Upper lobe of right lung (tissue), 1 donor: Measurements from ENCODE around the gene ANK3. TPM values are rescaled to one million over a fixed set of nuclear protein-coding genes. Genes with fewer than 3 reads are reported as not detected.

Experiments used
- ATAC-seq: fragments of 200-7000 bp; cut with Tn5 transposase; one replicate; pipeline ENCODE4 v1.9.1; 2020; ENCODE audit warnings: mild to moderate bottlenecking, moderate library complexity
- DNase-seq: peaks from one replicate; pipeline ENCODE4 v3.0.0-alpha.2; 2020
- H3K27ac ChIP-seq: fragments of 200-600 bp; one replicate; pipeline ENCODE4 v1.8.0; 2022
- H3K27me3 ChIP-seq: fragments of 200-600 bp; one replicate; pipeline ENCODE4 v1.8.0; 2022; ENCODE audit warnings: mild to moderate bottlenecking
- H3K36me3 ChIP-seq: fragments of 200-600 bp; one replicate; pipeline ENCODE4 v1.8.0; 2022
- H3K4me1 ChIP-seq: fragments of 200-600 bp; one replicate; pipeline ENCODE4 v1.8.0; 2022
- H3K4me3 ChIP-seq: fragments of 200-600 bp; one replicate; pipeline ENCODE4 v1.8.0; 2022; ENCODE audit warnings: mild to moderate bottlenecking
- H3K9me3 ChIP-seq: fragments of 200-600 bp; one replicate; pipeline ENCODE4 v1.8.0; 2022
- intact Hi-C: fragments of 100-400 bp; cut with DNase I; formaldehyde crosslinking; loops from one replicate; pipeline ENCODE4 v1.11.0; 2022
- total RNA-seq: library from RNA; stranded (reverse); fragmentation: NEBNext Ultra II Directional; extraction: Animal tissue kit (Norgen Biotek cat#: 25700); gene quantifications from one replicate; pipeline ENCODE4 v1.2.1, GENCODE V29; 2021
- TF ChIP-seq, protein P1 (sequence below): fragments of 200-600 bp; IDR thresholded peaks from one replicate; pipeline ENCODE4 v1.8.0; 2022; ENCODE audit warnings: antibody characterized with exemption
- donor health status: DM: no; HTN: yes; CAD: no; lungs with severe emphysema.

ANK3 gene
- total RNA-seq, 1 donor from 2014 or later: 91.1 TPM

DNA sequence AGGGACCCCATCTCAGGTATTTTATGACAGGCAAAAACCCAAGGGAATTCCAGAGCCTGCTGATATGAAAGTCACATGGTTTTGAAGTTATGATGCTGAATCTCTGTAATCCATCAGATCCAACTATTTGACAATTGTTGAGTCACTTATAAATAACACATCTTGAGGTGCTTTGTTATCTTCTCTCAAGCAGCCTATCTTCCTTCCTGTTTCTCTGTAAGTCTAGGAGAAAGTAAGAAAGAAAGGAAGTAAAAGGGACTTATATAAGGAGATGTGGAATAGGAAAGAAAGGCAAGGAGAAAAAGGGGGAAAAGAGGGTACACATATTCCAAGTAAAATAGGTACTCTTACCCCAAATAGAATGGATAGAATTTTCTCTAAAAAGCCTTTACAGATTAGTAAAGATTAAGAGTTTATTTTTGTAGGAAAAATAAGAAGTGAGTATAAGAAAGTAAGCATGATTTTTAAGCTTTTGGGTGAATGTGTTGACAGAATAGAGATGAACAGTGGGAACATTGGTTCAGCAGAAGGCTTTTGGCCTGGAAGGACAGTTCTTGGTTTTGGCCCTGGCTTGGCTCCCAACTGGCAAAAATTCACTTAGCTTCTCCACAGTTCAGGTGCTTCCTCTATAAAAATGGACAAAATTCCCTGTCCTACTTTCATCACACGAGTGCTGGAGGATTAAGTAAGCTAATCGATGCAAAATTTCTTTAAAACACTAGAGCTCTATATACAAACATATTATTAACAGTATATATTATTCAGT, 39.6 kb upstream of the ANK3 start:
- Histone ChIP-seq H3K4me3 (no peak overlapping the region), H3K27ac (no peak overlapping the region), H3K4me1 (peaks cover 8% of the 10 kb centered on the region), H3K27me3 (no peaks in the 10 kb centered on the region), H3K36me3 (no peaks in the 10 kb centered on the region), H3K9me3 (no peaks in the 10 kb centered on the region)
- intact Hi-C loops: no loop called here
- DNase-seq: no peak
- no peak for ATAC-seq
- TF ChIP-seq, protein P1, sequence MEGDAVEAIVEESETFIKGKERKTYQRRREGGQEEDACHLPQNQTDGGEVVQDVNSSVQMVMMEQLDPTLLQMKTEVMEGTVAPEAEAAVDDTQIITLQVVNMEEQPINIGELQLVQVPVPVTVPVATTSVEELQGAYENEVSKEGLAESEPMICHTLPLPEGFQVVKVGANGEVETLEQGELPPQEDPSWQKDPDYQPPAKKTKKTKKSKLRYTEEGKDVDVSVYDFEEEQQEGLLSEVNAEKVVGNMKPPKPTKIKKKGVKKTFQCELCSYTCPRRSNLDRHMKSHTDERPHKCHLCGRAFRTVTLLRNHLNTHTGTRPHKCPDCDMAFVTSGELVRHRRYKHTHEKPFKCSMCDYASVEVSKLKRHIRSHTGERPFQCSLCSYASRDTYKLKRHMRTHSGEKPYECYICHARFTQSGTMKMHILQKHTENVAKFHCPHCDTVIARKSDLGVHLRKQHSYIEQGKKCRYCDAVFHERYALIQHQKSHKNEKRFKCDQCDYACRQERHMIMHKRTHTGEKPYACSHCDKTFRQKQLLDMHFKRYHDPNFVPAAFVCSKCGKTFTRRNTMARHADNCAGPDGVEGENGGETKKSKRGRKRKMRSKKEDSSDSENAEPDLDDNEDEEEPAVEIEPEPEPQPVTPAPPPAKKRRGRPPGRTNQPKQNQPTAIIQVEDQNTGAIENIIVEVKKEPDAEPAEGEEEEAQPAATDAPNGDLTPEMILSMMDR: no peak

DNA sequence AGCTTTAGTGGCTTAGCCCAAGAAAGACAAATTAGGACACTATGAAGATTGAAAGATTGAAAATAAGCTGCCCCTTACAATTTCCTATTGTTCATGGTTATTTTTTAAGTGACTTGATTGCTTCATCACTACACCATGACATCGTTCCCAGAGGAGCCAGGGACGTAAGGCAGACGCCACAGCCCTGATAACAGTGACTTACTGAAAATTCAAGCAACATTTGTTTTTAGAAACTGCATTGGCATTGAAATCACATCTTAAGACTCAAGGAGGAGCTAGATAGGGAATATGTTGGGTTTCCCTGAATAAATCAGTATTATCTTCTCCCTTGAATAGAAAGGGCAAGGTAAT, 38.7 kb upstream of the ANK3 start:
- Histone ChIP-seq H3K4me3 (no peak overlapping the region), H3K9me3 (no peaks in the 10 kb centered on the region), H3K36me3 (no peaks in the 10 kb centered on the region), H3K27me3 (no peaks in the 10 kb centered on the region), H3K27ac (no peak overlapping the region), H3K4me1 (peaks cover 8% of the 10 kb centered on the region)
- DNase-seq (no peak), ATAC-seq (no peak)
- TF ChIP-seq, protein P1: no peak
- intact Hi-C loops: no loop called here

DNA sequence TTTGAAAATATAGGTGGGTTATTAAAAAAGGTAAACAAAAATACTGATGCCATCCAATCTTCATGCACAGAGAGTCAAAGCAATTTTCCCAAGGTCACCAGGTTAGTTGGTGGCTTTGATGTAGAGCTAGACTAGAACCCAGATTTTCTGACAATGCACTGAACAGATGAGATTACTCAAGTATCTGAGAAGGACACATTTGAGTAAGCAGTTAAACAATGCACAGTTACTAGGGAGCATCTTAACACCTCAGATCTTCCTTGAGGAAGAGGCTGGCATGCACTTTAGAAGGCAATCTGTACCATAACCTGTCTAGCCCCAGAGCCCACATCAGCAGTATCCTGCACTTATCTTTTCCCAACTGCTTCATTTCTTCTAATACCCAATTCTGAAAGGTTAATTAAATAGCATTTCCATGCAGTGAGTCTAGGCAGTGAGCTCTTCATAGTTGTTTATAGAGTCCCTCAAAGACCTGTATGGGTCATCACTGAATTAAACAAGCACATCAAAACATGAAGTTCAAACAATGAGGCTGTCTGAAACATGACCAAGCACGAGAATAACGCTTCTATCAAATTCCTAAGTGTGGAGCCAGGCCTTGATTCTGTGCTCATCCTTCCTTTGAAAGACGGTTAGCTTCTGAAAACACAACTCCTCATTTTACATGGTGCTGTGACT, 38.2 kb upstream of the ANK3 start:
- no peaks in the 10 kb centered on the region for H3K27me3 ChIP-seq
- no peaks in the 10 kb centered on the region for H3K9me3 ChIP-seq
- ATAC-seq (no peak), DNase-seq (no peak)
- H3K4me3 ChIP-seq: no peak overlapping the region
- H3K4me1 ChIP-seq: peaks cover 8% of the 10 kb centered on the region
- no peaks in the 10 kb centered on the region for H3K36me3 ChIP-seq
- intact Hi-C loops: no loop called here
- TF ChIP-seq, protein P1: no peak
- no peak overlapping the region for H3K27ac ChIP-seq

DNA sequence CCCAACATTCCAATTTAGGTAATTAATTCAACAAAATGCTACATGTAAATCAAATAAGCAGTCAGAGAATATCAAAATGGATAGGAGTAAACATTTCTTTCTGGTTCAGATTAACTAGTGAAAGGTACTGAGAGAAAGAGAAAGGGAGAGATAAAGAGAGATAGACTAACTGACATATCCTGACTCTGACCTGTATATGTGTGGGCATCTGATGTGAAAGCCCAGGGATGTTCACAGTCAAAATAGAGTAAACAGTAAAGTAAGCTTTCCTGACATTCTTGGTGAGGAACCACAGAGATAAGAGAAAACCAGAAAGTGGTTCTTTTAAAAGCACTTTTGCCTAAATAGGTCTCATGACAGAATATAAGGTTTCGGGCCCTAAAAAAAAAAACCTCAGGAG, 37.5 kb upstream of the ANK3 start:
- intact Hi-C loops: no loop called here
- no peaks in the 10 kb centered on the region for H3K9me3 ChIP-seq
- TF ChIP-seq, protein P1: no peak
- H3K4me3 ChIP-seq: no peak overlapping the region
- DNase-seq (no peak), ATAC-seq (no peak)
- peaks cover 8% of the 10 kb centered on the region for H3K4me1 ChIP-seq
- no peak overlapping the region for H3K27ac ChIP-seq
- H3K27me3 ChIP-seq: no peaks in the 10 kb centered on the region
- no peaks in the 10 kb centered on the region for H3K36me3 ChIP-seq

GRCh38 chr10:60426425-60426824, 36.8 kb upstream of the ANK3 start:
- no peak for ATAC-seq
- no peaks in the 10 kb centered on the region for H3K27me3 ChIP-seq
- H3K4me3 ChIP-seq: no peak overlapping the region
- H3K27ac ChIP-seq: no peak overlapping the region
- H3K4me1 ChIP-seq: peaks cover 14% of the 10 kb centered on the region
- H3K9me3 ChIP-seq: no peaks in the 10 kb centered on the region
- TF ChIP-seq, protein P1: no peak
- intact Hi-C loops: no loop called here
- no peaks in the 10 kb centered on the region for H3K36me3 ChIP-seq
- DNase-seq: no peak
